GM19395 (cell line): ENCODE measurements around the gene PRKAR1B.

Experiments
- ATAC-seq: cut with Tn5 transposase; IDR thresholded peaks from one replicate; pipeline ENCODE4 v1.9.1; 2021; ENCODE audit warnings: mild to moderate bottlenecking, moderate library complexity; ENCODE audit not compliant: unreplicated experiment

PRKAR1B gene

DNA sequence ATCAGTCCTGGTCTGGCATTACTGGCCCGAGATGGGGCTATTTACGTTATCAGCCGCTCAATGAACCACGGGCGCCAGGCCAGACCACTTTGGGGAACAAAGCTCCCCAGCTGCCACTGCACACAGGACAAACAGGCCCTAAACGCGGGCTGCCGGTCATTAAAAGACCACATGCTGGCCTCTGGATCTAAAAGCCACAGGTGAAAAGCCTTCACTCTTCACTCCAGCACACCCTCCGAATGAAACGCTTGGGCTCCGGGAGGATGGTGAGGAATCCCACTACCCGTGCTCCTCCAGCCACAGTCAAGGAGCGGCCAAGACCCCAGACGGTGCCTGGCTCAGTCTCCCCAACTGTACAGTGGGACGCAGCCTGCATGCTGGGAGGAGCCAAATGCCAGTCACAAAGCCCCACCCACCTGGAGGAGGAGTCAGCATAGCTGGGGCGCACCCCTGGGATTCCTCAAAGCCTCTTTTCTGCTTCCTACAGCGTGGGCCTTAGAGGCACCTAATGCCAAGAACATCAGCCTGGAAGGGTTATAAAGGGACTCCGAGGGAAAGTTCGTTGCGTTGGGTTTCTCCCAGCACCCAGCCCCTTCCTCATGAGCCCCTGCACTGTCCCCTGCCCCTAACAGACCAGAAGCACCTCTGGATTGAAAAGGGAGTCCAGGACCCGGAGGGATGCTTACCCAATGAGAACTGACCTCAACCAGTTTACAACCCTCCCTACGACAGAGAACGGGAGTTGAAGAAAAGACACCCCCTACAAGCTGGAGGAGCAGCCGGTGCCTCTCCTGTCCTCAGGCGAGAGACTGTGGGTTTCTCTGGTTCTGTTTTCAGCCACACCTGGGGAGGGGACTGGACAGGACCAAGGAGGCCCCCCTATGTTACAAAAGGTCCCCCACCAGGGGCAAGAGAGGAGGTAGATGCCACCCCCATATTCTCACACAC lies 212.2 kb downstream of the PRKAR1B start:
- no peak for ATAC-seq

DNA sequence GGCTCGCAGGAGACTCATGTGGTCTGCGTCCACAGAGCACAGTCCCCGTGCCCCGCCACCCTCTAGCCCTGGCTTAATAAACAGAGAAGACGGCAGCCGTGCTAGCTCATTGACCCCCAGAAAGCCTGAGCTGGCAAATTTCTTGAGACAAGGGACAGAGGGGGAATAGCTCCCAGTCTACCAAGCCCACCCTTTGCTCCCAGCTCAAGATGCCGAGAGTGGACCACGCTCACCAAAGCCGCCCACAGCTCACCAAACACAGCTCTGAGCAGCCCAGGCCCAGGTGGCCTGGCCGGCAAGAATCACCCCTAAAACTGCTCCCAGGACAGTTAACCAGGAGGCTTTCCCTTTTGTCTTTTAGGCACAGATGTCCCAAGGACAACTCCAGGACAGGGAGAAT lies 212.8 kb downstream of the PRKAR1B start:
- no peak for ATAC-seq

DNA sequence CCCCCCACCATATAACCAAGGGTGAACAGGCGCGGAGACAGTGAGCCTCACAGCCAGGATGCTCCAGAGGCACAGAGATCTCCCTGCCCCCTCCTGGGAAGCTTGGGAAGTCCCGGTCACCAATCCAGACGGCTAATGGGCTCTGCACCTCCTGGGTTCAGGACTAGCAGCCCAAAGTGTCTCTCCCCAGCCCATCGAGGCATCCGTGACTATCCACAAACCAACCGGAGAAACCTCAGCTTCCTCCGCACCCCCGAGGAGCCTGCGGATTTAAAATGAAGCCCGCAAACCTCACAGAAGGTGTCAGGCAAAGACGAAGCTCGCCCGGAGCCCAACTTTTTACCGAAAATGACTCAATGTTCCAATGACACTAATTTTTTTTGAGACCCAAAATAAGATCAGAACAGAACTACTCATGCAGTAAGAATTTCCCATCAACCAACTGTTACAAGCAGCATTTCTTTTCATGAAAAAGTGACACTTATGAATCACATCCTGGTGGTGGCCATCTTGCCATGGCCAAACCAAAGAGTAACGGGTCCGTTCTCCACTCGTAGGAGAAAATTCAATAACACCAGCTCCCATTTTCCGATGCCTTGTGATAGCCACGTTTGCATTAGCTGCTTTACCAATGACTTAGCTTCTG lies 213.4 kb downstream of the PRKAR1B start:
- no peak for ATAC-seq

DNA sequence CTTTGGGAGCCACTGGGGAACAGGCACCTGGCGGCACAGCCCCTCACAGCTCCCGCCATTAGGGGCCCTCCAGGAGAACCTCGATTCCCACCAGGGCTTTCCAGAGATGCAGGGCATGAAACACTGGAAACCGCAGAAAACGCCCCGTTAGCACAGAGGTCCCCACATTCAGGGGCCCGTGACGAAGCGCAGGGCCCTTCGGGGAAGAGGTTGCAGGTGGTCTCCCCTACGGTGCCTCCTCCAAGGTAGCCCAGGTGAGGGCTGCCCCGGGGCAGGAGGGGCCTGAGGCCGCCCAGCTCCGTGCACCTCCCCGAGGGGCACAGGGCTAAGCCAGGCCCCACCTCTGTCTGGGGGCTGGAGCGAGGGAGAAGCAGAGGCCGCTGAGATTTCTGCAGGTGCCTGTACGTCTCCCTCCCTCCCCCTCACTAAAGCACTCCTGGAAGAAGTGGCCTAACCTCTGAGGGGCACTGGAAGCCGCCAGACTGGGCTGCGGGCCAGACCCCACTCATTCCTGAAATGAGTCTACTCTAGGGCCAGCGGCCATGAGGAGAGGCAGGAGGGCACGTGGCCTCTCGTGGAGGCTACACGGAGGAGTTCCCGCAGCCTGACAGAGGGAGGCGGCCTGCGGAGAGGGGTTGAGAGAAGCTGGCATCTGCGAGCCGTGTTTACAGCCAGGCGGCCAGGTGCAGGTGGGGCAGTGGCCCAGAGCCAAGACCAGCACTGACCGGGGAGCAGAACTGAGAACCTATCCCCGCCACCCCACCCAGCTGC lies 214.4 kb downstream of the PRKAR1B start:
- ATAC-seq, result no peak

DNA sequence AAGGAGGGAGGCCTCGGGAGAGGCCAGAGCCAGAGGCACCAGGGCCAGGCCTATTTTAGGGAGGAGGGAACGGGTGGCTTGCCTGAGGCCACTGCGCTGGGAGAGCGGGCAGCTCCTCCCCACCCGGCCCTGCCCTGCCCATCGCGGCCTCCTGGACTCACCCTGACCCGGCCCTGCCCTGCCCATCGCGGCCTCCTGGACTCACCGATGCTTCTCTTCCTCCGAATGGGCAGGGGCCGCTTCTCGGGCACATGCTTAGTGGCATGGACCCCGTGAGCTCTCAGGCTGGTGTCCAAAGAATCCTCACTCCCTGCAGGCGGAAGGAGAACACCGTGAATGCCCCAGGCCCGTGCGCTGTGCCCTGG lies 215.0 kb downstream of the PRKAR1B start:
- ATAC-seq, result no peak

DNA sequence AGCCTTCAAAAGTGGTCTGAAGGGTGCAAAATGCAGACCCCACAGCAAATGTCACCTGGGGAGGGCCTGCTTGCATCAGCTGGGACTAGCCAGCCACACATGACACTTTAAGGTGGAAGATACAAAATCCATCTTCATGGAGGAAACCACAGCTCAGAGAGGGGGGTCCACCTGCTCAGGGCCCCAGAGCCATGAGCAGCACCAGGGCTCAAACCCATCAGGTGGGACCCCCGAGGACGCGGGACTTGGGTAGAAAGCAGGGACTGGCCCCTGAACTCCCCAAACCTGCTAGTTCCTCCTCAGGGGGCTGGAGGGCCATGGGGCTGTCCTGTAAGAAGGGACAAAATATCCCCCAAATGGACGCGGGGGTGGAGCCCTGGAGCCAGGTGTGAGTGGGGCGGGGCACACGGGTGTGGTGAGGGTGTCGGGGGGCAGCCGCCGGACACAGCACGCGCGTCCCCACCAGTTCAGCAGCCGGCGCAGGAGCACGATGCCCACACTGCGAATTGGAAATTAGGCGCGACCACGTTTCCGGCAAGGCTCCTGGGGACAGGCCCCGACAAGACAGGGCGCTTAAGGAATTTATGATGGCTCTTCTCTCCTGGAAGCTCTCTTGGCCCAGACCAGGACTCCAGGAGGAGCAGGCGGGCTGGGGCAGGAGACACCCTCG lies 215.5 kb downstream of the PRKAR1B start:
- no peak for ATAC-seq

DNA sequence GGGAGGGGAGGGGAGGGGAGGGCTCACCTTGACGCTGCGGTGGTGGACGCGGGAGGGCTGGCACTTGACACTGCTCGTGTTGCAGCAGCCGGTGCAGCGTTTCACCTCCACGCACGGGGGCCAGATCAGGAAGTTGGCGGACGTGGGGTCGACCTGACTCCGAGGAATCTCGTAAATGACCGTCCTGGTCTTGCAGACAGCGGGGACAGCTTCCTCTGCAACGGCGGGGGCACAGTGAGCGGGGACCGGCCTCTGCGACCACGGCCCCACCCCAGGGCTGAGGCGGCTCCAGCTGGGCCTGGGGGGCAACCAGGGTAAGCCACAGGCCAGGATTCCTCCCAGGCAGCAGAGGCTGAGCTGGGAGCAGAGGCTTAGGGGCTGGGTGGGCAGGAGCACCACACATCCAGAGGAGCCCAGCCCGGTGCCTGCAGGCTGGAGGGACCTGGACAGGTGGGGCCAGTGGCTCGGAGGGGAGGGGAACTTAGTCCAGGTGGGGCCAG lies 216.2 kb downstream of the PRKAR1B start:
- ATAC-seq, result no peak

DNA sequence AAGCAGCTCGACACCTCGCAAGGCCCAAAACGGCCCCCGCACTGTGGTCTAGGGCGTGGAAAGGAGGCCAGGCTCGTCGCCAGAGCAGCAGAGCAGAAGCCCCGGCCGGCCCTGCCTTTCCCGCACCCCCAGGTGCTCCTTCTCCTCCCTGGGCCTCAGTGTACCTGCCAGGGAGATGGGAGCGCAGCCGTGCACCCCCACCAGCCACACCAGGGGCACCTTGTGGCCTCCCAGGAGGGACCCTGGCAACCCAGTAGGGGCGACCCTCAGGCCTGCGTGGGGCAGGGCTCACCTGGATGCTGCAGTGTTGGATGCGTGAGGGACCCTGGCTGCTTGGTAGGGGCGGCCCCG lies 217.0 kb downstream of the PRKAR1B start:
- ATAC-seq, result no peak

DNA sequence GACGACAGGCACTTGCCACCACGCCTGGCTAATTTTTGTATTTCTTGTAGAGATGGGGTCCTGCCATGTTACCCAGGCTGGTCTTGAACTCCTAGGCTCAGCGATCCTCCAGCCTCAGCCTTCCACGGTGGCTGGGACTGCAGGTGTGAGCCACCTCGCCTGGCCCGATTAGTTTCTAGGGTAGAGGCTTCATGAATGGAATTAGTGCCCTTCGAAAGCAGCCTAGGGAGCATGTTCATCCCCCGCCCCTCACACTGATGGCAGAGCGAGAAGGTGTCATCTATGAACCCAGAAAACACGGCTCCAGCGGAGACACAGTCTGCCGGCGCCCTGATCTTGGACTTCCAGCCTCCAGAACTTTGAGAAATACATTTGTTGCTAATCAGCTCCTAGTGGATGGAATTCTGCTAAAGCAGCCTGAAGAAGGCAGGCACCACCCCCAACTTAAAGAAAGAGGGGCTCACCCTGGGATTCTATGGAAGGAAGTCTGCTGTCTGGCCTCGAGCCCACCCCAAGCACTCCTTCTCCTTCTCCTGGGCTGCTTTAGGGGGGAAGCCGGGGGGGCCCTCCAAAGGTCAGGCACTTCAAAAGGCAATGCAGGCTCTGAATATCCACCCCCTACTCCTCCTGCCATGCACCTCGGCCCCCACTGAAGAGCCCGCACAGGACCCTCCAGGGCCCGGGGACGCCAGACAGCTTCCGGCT lies 217.5 kb downstream of the PRKAR1B start:
- ATAC-seq, result no peak

DNA sequence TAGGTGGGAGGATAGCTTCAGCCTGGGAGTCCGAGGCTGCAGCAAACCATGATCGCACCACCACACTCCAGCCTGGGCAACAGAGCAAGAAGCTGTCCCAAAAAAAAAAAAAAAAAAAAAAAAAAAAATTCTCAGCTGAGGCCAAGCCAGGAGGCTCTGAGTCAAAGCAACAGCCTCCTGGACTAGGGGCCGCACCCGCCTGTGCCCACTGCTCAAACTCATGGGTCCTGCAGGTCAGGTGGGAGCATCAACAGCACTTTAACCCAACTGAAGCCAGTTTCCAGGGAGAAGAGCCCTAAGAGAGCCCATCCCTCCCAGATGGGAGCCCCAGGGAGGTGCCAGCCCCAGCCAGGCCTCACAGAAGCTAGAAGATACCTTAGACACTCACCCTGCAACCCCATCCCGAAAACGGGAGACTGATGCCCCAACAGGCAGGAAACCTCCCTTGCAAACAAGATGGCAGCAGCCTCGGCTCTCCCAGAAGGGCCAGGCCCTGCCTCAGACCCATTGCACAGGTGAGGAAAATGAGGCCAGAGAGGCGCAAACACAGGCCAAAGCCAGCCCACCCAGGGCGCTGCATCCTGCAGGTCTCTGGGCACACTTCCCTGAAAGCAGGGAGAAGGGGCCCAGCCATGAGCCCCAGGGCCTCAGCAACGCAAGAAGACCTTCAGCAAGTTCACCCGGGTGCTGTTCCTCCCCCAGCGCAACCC lies 218.5 kb downstream of the PRKAR1B start:
- ATAC-seq, result no peak

DNA sequence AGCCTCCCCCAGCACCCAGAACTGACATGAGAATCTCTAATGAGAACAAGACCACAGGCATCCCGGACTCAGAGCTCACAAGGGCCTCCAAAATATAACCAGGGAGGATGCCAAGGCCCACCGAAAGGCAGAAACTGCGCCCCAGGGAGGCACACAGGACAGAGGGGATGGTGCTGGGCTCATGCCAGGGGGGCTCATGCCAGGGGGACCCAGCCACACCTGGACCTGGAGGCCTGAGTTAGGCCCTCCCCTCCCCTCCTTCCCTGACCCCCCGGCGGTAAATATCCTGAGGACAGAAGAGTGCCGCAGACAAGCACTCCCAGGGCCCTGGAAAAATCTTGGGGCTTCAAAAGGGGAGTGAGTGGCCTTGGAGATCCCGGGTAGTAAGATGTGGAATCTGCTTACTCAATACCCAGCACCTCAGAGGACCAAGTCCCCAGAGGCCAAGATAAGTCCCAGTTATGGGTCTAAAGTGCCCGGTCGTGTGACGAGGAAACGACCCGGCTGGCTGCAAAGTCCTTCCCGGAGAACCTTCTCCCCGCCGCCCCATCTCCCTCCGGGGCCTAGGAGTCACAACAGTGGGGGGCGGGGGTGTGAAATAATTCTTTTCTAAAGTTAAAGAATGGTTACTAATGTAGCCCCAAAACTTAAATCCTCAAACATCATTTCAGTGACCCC lies 219.3 kb downstream of the PRKAR1B start:
- ATAC-seq, result no peak

DNA sequence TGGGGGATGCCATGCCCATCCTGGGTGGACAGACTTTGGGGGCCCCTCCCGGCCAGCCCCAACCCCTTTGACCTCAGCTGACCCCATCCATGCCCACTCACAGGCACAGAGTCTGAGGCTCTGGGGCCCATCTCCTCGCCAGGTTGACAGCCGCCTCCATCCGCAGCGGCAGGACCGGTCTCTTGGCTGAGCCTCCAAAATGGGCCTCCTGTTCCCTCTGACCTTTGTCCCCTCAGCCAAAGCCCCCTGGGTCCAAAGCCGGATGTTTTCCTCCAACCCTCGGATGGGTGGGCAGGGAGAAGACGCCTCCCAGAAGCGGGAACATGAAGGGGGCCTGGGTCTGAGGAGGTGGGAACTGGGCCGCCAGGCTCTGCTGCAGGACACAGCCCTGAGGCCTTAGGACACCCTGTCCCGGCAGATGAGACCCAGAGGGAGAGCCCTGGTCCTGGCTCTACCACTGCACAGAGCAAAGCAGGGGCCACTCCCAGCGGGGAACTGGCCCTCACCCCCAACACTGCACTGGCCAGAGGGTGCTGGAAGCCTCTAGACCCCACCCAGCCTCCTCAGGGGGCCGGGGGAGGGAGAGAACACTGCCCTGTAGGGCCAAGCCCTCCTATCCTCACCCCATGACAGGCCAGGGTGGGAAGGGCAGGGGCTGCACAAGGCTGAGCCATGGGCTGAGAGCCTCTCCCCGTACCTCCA lies 220.0 kb downstream of the PRKAR1B start:
- no peak for ATAC-seq

DNA sequence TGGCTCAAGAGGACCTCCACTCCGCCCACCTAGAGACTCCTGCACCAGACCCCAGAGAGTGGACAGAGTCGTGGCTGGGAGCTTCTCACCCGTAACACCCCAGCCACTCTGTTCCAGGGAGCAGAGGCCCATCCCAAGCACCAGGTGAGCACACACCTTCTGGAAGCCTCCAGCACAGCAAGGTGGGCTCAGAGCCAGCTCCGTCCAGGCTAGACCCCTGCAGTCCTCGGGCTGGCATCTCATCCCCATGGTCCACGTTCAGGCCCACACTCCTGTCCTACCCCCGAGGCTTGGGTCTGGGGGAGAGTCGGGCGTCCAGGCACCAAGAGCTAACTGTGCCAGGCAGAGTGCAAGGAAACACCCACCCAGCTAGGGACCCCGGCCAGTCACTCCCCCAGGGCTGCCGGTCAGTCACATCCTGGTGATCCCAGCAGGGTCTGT lies 220.7 kb downstream of the PRKAR1B start:
- ATAC-seq, result no peak

DNA sequence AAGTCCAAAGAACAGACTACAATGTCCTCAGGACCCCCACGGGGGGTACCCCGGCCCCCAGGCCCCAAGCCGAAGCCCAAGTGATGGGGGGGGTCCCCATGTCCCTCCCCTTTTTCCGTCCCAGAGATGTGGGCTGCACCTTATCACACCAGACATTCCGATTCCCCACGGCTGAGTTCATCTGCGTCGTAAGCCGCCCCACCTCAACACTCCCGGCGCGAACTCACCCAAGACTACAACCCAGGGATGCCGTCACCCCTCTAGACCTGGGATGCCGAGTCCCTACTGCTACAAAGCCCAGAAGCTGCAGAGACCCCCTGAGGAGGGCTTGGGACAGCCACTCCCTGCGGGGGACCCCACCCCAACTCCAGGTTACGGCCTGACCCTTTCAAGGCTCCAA lies 221.9 kb downstream of the PRKAR1B start:
- no peak for ATAC-seq

DNA sequence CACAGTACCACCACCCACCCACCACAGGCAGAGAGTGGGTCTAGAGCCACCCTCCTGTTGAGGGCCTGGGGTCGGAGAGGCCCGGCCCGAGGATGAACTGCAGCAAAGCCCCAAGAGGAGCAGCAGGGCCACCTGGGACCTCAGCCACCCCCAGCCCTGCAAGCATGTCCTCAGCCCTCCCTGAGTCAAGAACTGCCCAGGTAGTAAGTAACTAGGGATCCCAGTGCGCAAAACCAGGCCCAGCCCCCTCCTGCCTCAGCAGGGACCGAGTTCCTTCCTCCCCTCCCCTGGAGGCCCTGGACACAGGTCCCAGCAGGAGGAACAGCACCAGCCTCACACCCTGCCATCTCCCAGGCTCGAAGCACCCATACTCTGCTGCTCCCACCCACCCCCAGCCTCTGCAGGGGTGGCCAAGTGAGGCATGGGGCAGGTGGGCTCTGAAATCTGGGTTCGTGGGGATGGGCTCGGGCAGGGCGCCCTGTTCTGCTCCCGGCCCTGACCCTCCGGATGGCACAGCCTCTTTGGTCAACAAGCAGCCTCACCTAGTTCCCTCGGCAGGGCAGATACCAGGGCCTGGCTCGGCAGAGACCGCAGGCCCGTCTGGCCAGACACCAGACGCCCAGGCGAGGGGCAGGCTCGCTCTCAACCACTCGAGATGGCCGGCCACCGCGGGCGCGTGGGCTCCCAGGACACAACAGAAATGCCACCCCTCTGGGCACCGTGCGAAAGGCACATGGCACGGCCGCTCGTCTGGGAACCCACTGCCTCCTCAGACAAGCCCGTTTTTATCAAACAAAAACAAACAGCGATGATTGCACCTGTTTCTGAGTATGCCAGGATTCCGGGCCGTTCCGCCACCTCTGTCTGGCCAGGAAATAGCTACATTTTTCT lies 222.6 kb downstream of the PRKAR1B start:
- ATAC-seq, result no peak

DNA sequence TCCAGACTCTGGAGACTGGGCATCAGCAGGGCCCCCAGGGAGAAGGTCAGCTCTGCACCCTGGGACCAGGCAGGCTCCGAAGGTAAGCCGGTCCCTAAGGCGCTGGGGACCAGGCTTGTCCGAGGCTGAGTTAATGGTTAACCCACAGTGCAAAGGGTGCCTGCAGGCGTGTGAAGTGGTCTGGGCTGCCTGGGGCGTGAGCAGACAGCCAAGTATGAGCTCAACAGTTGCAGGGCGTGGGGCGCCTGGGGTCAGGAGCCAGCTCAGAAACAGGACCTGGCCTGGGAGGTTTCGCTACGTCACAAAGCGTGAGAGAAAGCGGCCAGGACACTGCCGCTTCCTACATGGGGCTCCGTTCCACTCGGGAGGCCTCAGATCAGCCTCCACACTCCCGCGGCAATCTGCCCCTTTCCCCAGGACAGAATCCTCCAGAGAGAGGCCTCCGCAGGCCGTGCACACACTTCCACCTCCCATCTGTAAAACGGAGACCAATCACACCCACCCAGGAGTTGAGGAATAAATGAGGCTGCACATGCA lies 223.4 kb downstream of the PRKAR1B start:
- no peak for ATAC-seq

DNA sequence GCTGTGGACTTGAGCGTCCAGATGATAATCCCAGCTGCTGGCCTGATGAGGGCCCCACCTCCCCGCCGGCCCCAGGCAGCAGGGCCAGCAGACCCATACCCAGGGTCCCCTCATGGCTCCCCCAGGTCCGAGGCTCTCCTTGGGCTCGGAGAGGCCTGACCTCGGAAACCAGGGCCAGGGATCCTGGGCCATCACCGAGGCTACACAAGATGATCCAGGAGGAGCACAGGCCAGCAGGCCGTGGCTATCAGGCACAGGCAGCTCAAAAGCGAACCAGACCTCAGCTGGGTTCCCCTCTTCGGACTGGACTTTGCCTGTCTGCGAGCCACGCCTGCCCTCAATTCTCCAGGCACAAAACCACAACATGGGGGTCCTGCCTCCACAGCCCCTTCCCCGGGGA lies 224.8 kb downstream of the PRKAR1B start:
- ATAC-seq, result no peak
